Measurements from ENCODE around the gene ARHGEF25. TPM values are rescaled to one million over a fixed set of nuclear protein-coding genes. Genes with fewer than 3 reads are reported as not detected.
"Not testable (repeated sequence)": the region's sequence is repeated elsewhere in the genome, so short reads cannot be mapped to it uniquely, and the experiment has no call there.

ARHGEF25 gene
- total RNA-seq, 4 donors from 2014 or later, result 1.9 to 3.3 (median 2.4) TPM

DNA sequence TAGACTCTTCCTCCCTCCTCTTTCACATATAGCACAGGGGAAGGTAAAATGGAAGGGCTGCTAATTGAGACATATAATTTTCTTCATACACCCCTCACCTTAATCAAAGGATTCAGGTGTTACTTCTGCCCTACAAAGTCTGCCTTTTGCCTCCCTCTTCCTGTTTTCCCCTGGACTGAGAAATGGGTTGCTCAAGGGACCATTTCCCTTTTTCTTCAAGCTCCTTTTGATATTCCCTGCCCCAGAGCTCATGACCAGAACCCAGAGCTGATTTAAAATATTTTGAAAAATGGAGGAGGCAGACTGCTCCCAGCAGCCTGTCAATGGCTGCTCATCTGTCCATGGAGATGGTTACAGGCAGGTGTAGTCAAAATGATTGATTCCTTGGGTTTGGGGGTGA, 26.5 kb upstream of the ARHGEF25 start:
- Histone ChIP-seq H3K4me1 (no peaks in the 10 kb centered on the region), H3K27me3 (no peaks in the 10 kb centered on the region), H3K4me3 (no peak overlapping the region), H3K9me3 (no peaks in the 10 kb centered on the region), H3K27ac (no peak overlapping the region), H3K36me3 (no peaks in the 10 kb centered on the region)
- ATAC-seq (no peak), DNase-seq (no peak)
- TF ChIP-seq POLR2A (IDR thresholded peaks at IDR 0.05) (no peak), CTCF (IDR thresholded peaks at IDR 0.05 in 4 of 5, conservative IDR thresholded peaks at IDR 0.05 in 1 of 5) (no peak)
- in situ Hi-C loops (cut with MboI; ENCODE audit: low sequenced_read_pairs in 4 of 4) (loop anchor here in 2 of 4 donors (5.0 kb wide), 2 partner anchors 38 to 43 kb away; no protein-coding TSS in a partner anchor), intact Hi-C loops (cut with DNase I; ENCODE audit: low total_unique reads) (loop anchor here (10.0 kb wide), 1 partner anchor 320 kb away; no protein-coding TSS in a partner anchor)

DNA sequence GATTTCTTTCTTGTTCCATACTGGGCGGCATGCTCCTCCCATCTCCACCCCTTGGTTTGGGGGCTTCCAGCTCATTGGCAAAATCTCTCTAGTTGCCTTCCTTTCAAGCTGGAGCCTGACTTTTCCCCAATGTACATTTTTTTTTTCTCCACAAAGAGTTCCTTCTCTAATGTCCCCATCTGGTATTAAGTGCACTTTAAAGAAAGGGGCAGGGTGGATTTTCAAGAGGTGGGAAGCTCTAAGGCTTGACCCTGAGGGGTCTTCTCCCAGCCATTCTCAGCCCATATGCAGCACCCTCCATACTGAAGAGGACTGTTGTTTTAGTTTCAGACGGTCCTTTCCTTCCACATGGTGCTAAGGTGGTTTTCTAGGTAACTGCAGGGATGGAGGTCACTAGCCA, 26.1 kb upstream of the ARHGEF25 start:
- no peak for TF ChIP-seq CTCF (IDR thresholded peaks at IDR 0.05 in 4 of 5, conservative IDR thresholded peaks at IDR 0.05 in 1 of 5)
- no peak for TF ChIP-seq POLR2A (IDR thresholded peaks at IDR 0.05)
- no peaks in the 10 kb centered on the region for H3K9me3 ChIP-seq
- in situ Hi-C loops (cut with MboI; ENCODE audit: low sequenced_read_pairs in 4 of 4), result loop anchor here in 1 of 4 donors (5.0 kb wide), 1 partner anchor 37 kb away; no protein-coding TSS in a partner anchor
- H3K27ac ChIP-seq, result no peak overlapping the region
- H3K4me1 ChIP-seq, result no peaks in the 10 kb centered on the region
- intact Hi-C loops (cut with DNase I; ENCODE audit: low total_unique reads), result loop anchor here (10.0 kb wide), 1 partner anchor 320 kb away; no protein-coding TSS in a partner anchor
- no peak overlapping the region for H3K4me3 ChIP-seq
- no peak for ATAC-seq
- no peaks in the 10 kb centered on the region for H3K27me3 ChIP-seq
- H3K36me3 ChIP-seq, result no peaks in the 10 kb centered on the region
- DNase-seq, result no peak

DNA sequence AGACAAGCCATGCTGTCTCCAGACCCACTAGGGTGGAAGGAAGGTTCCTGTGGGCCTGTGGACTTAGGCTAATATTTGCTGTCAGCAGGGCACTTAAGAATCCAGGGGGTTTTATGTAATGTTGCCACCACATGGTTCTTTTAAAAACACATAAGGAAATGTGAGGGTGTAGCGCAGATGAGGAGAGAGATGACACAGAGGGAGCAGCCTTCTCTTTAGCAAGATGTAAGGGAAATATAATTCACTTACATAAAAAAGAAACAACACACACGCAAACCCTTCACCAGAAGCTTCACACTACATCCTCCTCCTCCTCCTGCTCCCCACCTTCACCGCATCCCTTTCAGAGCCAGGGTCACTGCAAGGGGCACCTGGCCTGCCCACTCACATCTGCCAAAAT, 25.1 kb upstream of the ARHGEF25 start:
- DNase-seq, result no peak
- H3K27me3 ChIP-seq, result no peaks in the 10 kb centered on the region
- no peak for TF ChIP-seq POLR2A (IDR thresholded peaks at IDR 0.05)
- no peak for TF ChIP-seq CTCF (IDR thresholded peaks at IDR 0.05 in 4 of 5, conservative IDR thresholded peaks at IDR 0.05 in 1 of 5)
- intact Hi-C loops (cut with DNase I; ENCODE audit: low total_unique reads) (loop anchor here (10.0 kb wide), 1 partner anchor 319 kb away; no protein-coding TSS in a partner anchor), in situ Hi-C loops (cut with MboI; ENCODE audit: low sequenced_read_pairs in 4 of 4) (loop anchor here in 1 of 4 donors (5.0 kb wide), 1 partner anchor 36 kb away; no protein-coding TSS in a partner anchor)
- peaks cover 4 to 5% of the 10 kb centered on the region in 2 donors for H3K4me1 ChIP-seq
- H3K36me3 ChIP-seq, result no peaks in the 10 kb centered on the region
- H3K27ac ChIP-seq, result no peak overlapping the region
- H3K4me3 ChIP-seq, result no peak overlapping the region
- no peak for ATAC-seq
- H3K9me3 ChIP-seq, result no peaks in the 10 kb centered on the region

DNA sequence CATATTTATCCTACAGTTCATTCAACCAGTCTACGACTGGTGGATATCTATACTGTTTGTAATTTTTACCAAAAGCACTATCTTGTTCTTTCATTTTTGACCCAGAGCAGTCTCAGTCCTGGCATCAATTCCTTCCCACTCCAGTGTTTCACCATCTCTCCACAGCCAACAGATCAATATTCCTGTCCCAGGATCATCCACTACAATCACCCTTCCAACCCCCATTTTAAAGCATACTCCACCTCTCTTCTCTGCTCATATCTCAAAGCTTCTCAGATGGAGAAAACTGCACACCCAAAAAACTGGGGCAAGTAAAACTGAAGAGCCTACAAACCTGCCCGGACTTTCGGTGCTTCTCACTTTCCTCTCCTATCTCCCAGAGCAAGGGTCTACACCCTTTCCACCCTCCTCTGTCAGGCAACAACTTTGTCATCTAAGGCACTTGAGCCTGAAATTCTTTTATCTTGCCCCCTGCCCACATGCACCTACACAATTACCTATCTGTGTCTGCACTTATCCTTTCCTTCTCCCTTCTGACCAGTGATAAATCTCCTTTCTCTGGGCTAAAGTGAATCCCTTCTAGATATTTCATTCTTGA, 24.3 kb upstream of the ARHGEF25 start:
- TF ChIP-seq POLR2A (IDR thresholded peaks at IDR 0.05) (no peak), CTCF (IDR thresholded peaks at IDR 0.05 in 4 of 5, conservative IDR thresholded peaks at IDR 0.05 in 1 of 5) (no peak)

DNA sequence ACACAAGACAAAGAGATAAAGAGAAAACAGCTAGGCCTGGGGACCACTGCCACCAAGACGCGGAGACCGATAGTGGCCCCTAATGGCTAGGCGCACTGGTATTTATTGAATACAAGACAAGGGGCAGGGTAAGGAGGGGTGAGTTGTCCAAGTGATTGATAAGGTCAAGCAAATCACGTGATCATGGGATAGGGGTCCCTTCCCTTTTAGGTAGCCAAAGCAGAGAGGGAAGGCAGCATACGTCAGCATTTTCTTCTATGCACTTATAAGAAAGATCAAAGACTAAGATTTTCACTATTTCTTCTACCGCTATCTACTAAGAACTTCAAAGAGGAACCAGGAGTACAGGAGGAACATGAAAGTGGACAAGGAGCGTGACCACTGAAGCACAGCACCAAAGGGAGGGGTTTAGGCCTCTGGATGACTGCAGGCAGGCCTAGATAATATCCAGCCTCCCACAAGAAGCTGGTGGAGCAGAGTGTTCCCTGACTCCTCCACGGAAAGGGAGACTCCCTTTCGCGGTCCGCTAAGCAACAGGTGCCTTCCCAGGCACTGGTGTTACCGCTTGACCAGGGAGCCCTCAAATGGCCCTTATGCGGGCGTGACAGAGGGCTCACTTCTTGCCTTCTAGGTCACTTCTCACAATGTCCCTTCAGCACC, 22.2 kb upstream of the ARHGEF25 start:
- H3K27ac ChIP-seq, ATAC-seq, H3K4me3 ChIP-seq, DNase-seq, H3K36me3 ChIP-seq, H3K9me3 ChIP-seq, H3K27me3 ChIP-seq: not testable (repeated sequence)
- peaks cover 8 to 13% of the 10 kb centered on the region in 2 donors for H3K4me1 ChIP-seq
- intact Hi-C loops (cut with DNase I; ENCODE audit: low total_unique reads) (loop anchor here (10.0 kb wide), 1 partner anchor 316 kb away; no protein-coding TSS in a partner anchor), in situ Hi-C loops (cut with MboI; ENCODE audit: low sequenced_read_pairs in 4 of 4) (loop anchor here in 1 of 4 donors (5.0 kb wide), 1 partner anchor 33 kb away; no protein-coding TSS in a partner anchor)

More for the DNA sequence above, 24.3 kb upstream of the ARHGEF25 start:
- Histone ChIP-seq H3K9me3 (no peaks in the 10 kb centered on the region), H3K27ac (no peak overlapping the region), H3K36me3 (no peaks in the 10 kb centered on the region), H3K4me3 (no peak overlapping the region), H3K27me3 (no peaks in the 10 kb centered on the region), H3K4me1 (peaks cover 6 to 9% of the 10 kb centered on the region in 2 donors)
- DNase-seq (no peak), ATAC-seq (no peak)
- intact Hi-C loops (cut with DNase I; ENCODE audit: low total_unique reads), result loop anchor here (10.0 kb wide), 1 partner anchor 318 kb away; no protein-coding TSS in a partner anchor
- in situ Hi-C loops (cut with MboI; ENCODE audit: low sequenced_read_pairs in 4 of 4), result loop anchor here in 1 of 4 donors (5.0 kb wide), 1 partner anchor 35 kb away; no protein-coding TSS in a partner anchor
